SK-N-SH (cell line): ENCODE data around the gene VCAM1. TPM values are rescaled to one million over a fixed set of nuclear protein-coding genes. Genes with fewer than 3 reads are reported as not detected.
A peak's percentile ranks its signal among the peaks of the same experiment; 100 is the strongest.

Experiments used
- CTCF ChIA-PET: fragments of 300-600, 350-600 bp; formaldehyde crosslinking; extraction: SDS; loops from one replicate; lab custom pipeline; 2021; lab: Yijun Ruan, JAX
- POLR2A ChIA-PET: fragments of 350-600 bp; sonication (Branson Sonifier 250); formaldehyde crosslinking; extraction: SDS; loops from one replicate; lab custom pipeline; 2020; ENCODE audit warnings: antibody characterized with exemption, inconsistent platforms; lab: Yijun Ruan, JAX
- DNase-seq: peaks from one replicate; pipeline ENCODE4 v3.0.0; 2012
- H2AFZ ChIP-seq: fragments of 200-600 bp; sonication (generic); 2 replicates; pipeline ENCODE4 v1.8.1; 2016; ENCODE audit warnings: antibody characterized with exemption, mild to moderate bottlenecking, low read depth
- H3F3A ChIP-seq: fragments of 200-600 bp; sonication (generic); replicated peaks from 2 replicates; pipeline ENCODE3; 2016; ENCODE audit warnings: antibody characterized with exemption, mild to moderate bottlenecking; ENCODE audit not compliant: insufficient read depth
- H3K27ac ChIP-seq, 2 experiments: fragments of 200-500 bp in 1 of 2; fragments of 200-600 bp in 1 of 2; sonication (Bioruptor generic) in 1 of 2; sonication (generic), shearing (Covaris generic) in 1 of 2; 2 replicates each; pipeline versions ENCODE4 v1.5.1 to v1.6.1; 2014 to 2016; ENCODE audit warnings: low read depth in 2 of 2, inconsistent platforms in 1 of 2, low read length in 1 of 2, mild to moderate bottlenecking in 1 of 2, mixed read lengths in 1 of 2
- H3K27me3 ChIP-seq: fragments of 200-600 bp; sonication (generic), shearing (Covaris generic); 2 replicates; pipeline ENCODE4 v1.6.1; 2016; ENCODE audit warnings: mixed run types; ENCODE audit not compliant: insufficient read depth
- H3K36me3 ChIP-seq, 2 experiments: fragments of 200-500 bp in 1 of 2; fragments of 200-600 bp in 1 of 2; sonication (Bioruptor generic) in 1 of 2; sonication (generic) in 1 of 2; replicated peaks in 1 of 2; 2 replicates each; pipeline versions ENCODE3 to v1.5.1; 2014 to 2016; ENCODE audit warnings: low read length in 1 of 2, mild to moderate bottlenecking in 1 of 2; ENCODE audit not compliant: insufficient read depth in 2 of 2, control insufficient read depth in 1 of 2
- H3K4me1 ChIP-seq, 2 experiments: fragments of 200-500 bp in 1 of 2; fragments of 200-600 bp in 1 of 2; sonication (Bioruptor generic) in 1 of 2; sonication (generic), shearing (Covaris generic) in 1 of 2; 2 replicates each; pipeline versions ENCODE4 v1.5.1 to v1.6.1; 2014 to 2016; ENCODE audit warnings: low read depth in 1 of 2, low read length in 1 of 2, mixed run types in 1 of 2; ENCODE audit not compliant: insufficient read depth in 2 of 2, control insufficient read depth in 1 of 2
- H3K4me2 ChIP-seq: fragments of 200-600 bp; sonication (generic), shearing (Covaris generic); 2 replicates; pipeline ENCODE4 v1.6.1; 2017; ENCODE audit warnings: mixed run types
- H3K4me3 ChIP-seq, 2 experiments: fragments of 200-500 bp in 1 of 2; fragments of 200-600 bp in 1 of 2; sonication (Bioruptor generic) in 1 of 2; sonication (generic), shearing (Covaris generic) in 1 of 2; 2 replicates each; pipeline versions ENCODE4 v1.5.1 to v1.8.1; 2014 to 2016; ENCODE audit warnings: low read depth in 2 of 2, inconsistent platforms in 1 of 2, low read length in 1 of 2, mild to moderate bottlenecking in 1 of 2, mixed read lengths in 1 of 2, moderate library complexity in 1 of 2
- H3K79me2 ChIP-seq: fragments of 200-600 bp; sonication (generic); 2 replicates; pipeline ENCODE4 v1.8.1; 2017; ENCODE audit warnings: mild to moderate bottlenecking; ENCODE audit not compliant: insufficient read depth
- H3K9ac ChIP-seq: fragments of 200-600 bp; sonication (generic); 2 replicates; pipeline ENCODE4 v1.6.1; 2017; ENCODE audit warnings: mixed run types
- H3K9me2 ChIP-seq: fragments of 200-600 bp; sonication (generic); 2 replicates; pipeline ENCODE4 v1.6.1; 2017; ENCODE audit warnings: mixed run types
- H3K9me3 ChIP-seq: fragments of 200-600 bp; sonication (generic); 2 replicates; pipeline ENCODE4 v1.6.1; 2017; ENCODE audit warnings: mixed run types, mild to moderate bottlenecking, moderate library complexity
- H4K20me1 ChIP-seq: fragments of 200-600 bp; sonication (generic); 2 replicates; pipeline ENCODE4 v1.6.1; 2017; ENCODE audit warnings: mild to moderate bottlenecking, mixed run types; ENCODE audit not compliant: insufficient read depth
- CTCF ChIP-seq: fragments of 200-600 bp; sonication (generic); IDR thresholded peaks from 2 replicates; pipeline ENCODE4 v1.6.1; 2017; ENCODE audit warnings: antibody characterized with exemption, mild to moderate bottlenecking, moderate library complexity
- EP300 ChIP-seq, 2 experiments: IDR thresholded peaks; 2 replicates each; pipeline versions ENCODE4 v1.4.0 to v1.6.1; 2012; ENCODE audit warnings: borderline replicate concordance in 1 of 2, low read depth in 1 of 2, low read length in 1 of 2
- EZH2phosphoT487 ChIP-seq: fragments of 200-600 bp; sonication (generic); IDR thresholded peaks from 2 replicates; pipeline ENCODE4 v1.6.1; 2017; ENCODE audit warnings: low read depth, mixed run types, mild to moderate bottlenecking, antibody characterized with exemption, moderate library complexity, borderline replicate concordance
- FOXM1 ChIP-seq: IDR thresholded peaks from 2 replicates; pipeline ENCODE4 v1.4.0; 2012; ENCODE audit warnings: low read depth, mild to moderate bottlenecking
- JUND ChIP-seq: IDR thresholded peaks from 2 replicates; pipeline ENCODE4 v1.4.0; 2012
- PBX3 ChIP-seq: IDR thresholded peaks from 2 replicates; pipeline ENCODE4; 2012
- POLR2AphosphoS5 ChIP-seq: IDR thresholded peaks from 2 replicates; pipeline ENCODE4 v1.6.1; 2012; ENCODE audit warnings: low read depth, low read length
- REST ChIP-seq: IDR thresholded peaks from 2 replicates; pipeline ENCODE4 v1.6.1; 2012; ENCODE audit warnings: mild to moderate bottlenecking, low read depth, low read length, moderate library complexity
- SIN3A ChIP-seq: IDR thresholded peaks from 2 replicates; pipeline ENCODE4 v1.6.1; 2012; ENCODE audit warnings: low read depth, mild to moderate bottlenecking, low read length, moderate library complexity, borderline replicate concordance
- SMC3 ChIP-seq: IDR thresholded peaks from 2 replicates; pipeline ENCODE4 v1.6.1; 2012; ENCODE audit warnings: low read depth, low read length, improper control_type of control experiment
- TCF12 ChIP-seq: IDR thresholded peaks from 2 replicates; pipeline ENCODE4 v1.4.0; 2012
- TEAD4 ChIP-seq: IDR thresholded peaks from 2 replicates; pipeline ENCODE4 v1.4.0; 2012; ENCODE audit warnings: mild to moderate bottlenecking, borderline replicate concordance; ENCODE audit not compliant: insufficient read depth
- USF1 ChIP-seq: IDR thresholded peaks from 2 replicates; pipeline ENCODE4 v1.4.0; 2012; ENCODE audit warnings: low read depth, borderline replicate concordance
- WGBS: methylation state at CpG from one replicate; pipeline ENCODE4 v1.1.6; 2017; ENCODE audit warnings: low lambda C conversion rate; 5-methylcytosine and 5-hydroxymethylcytosine counted together
- polyA plus RNA-seq, 3 experiments: library from polyadenylated mRNA; depleted of rRNA; stranded (reverse); fragments of >200 nt; gene quantifications; 2 replicates each; pipeline ENCODE4 v1.2.3, GENCODE V29; 2012
- TF ChIP-seq, protein P1 (sequence below): fragments of 150-350 bp; IDR thresholded peaks from 2 replicates; pipeline ENCODE4 v1.6.1; 2017; ENCODE audit warnings: antibody characterized with exemption, low read length, low read depth, borderline replicate concordance
- TF ChIP-seq, protein P2 (sequence below): IDR thresholded peaks from 2 replicates; pipeline ENCODE4 v1.4.0; 2012; ENCODE audit warnings: low read depth

Gene VCAM1
- polyA plus RNA-seq, 1 of the 3 experiments (the other 2 are of a cell fraction): 5.0 TPM

DNA sequence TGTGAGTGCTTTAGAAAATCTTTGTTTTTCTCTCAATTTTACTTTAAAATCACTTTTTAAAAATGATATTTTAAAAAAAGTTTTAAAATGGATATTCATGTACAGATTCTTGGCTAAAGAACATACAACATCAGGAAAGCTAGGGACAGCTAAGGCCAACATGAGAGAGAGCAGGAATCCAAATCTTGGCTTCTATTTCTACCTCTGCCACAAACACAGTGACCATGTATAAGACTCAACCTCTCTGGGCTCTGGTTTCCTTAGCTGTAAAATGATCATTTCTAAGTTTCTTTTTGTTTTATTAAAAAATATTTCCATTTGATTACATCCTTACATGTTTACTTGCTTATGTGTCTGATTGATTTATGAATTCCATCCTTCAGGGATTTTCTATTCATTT, 1.2 kb downstream of the VCAM1 start (continued):
- TF ChIP-seq, protein P1, sequence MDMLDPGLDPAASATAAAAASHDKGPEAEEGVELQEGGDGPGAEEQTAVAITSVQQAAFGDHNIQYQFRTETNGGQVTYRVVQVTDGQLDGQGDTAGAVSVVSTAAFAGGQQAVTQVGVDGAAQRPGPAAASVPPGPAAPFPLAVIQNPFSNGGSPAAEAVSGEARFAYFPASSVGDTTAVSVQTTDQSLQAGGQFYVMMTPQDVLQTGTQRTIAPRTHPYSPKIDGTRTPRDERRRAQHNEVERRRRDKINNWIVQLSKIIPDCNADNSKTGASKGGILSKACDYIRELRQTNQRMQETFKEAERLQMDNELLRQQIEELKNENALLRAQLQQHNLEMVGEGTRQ: no peak
- TF ChIP-seq CTCF (no peak), EP300 (IDR thresholded peaks at IDR 0.05; ENCODE audit: borderline replicate concordance in 1 of 2, low read depth in 1 of 2, low read length in 1 of 2) (no peak)

DNA sequence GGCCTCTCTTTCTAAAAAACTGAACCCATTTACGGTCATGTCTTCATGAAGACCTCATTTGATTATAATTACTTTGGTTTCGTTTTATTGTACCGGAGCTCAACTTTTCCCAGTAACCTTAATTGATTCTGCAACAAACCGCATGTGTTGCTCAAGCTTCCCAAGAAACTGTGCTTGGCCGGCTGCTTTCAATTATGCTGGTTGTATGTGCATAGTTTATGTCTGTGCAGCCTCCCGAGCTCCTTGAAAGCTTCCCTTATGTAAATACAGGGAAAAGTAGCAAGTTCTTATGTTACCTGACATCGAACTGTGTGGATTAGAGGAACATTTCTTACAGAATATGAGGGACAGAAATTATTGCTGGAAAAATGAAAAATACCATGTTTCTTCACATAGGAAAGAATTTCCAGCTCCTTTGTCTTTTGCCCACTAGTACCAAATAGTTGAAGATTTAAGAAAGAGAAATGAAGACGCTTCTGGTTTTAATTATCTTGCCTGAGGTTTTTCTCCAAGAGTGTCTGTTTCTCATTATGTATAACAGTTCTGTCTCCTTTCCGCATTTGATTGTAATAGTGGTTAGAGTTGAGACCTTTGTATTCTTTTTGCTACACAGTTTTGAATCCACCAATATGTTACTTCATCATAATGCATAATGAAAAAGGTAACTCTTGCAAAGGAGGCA, 2.1 kb downstream of the VCAM1 start:
- H3K27me3 ChIP-seq: no peaks in the 10 kb centered on the region
- no peaks in the 10 kb centered on the region for H3K36me3 ChIP-seq
- H3F3A ChIP-seq: peaks cover 21% of the 10 kb centered on the region
- H3K9ac ChIP-seq: peak overlapping the region; percentile 54; the same call in 1 of the 2 replicates
- H3K4me2 ChIP-seq: peak overlapping the region; percentile 68
- peaks cover 0 to 6% of the 10 kb centered on the region in 2 experiments; a peak in 3 of 4 replicates for H3K4me1 ChIP-seq
- H2AFZ ChIP-seq: peak overlapping the region; percentile 81; the same call in 1 of the 2 replicates
- 10% methylated on average over 9 of the region's 9 CpGs for WGBS
- POLR2A ChIA-PET: no interaction called here
- peak overlapping the region; percentile 39 to 48 for H3K4me3 ChIP-seq
- TF ChIP-seq POLR2AphosphoS5 (peak; percentile 69), FOXM1 (0 out of 2 replicates have a peak, but pooled peaks have one; percentile 14), SMC3 (no peak), SIN3A (0 out of 2 replicates have a peak, but pooled peaks have one; percentile 19), REST (peak; percentile 39; the same call in 1 of the 2 replicates), USF1 (no peak), EZH2phosphoT487 (no peak), TCF12 (peak; percentile 95), EP300 (IDR thresholded peaks at IDR 0.05; ENCODE audit: borderline replicate concordance in 1 of 2, low read depth in 1 of 2, low read length in 1 of 2) (peak in 1 of 2 experiments; percentile 73; a peak in 2 of 4 replicates), PBX3 (peak; percentile 62; the same call in 1 of the 2 replicates), JUND (peak; percentile 3), TEAD4 (peak; percentile 48; the same call in 1 of the 2 replicates)
- TF ChIP-seq, protein P2, sequence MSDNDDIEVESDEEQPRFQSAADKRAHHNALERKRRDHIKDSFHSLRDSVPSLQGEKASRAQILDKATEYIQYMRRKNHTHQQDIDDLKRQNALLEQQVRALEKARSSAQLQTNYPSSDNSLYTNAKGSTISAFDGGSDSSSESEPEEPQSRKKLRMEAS: peak; percentile 55; the same call in 1 of the 2 replicates
- H4K20me1 ChIP-seq: no peaks in the 10 kb centered on the region
- CTCF ChIA-PET: interaction anchor here (1.3 to 1.4 kb wide), 2 partner anchors 9 to 147 kb away, joined by 3 to 4 read pairs; no protein-coding TSS in a partner anchor
- H3K79me2 ChIP-seq: no peaks in the 10 kb centered on the region
- DNase-seq: no peak
- peak overlapping the region; percentile 86 to 90 for H3K27ac ChIP-seq
- H3K9me3 ChIP-seq: no peaks in the 10 kb centered on the region
- H3K9me2 ChIP-seq: no peaks in the 10 kb centered on the region
